Activated CD8-positive, alpha-beta memory T cell treated with anti-CD3 and anti-CD28 coated beads, Interleukin-2, amount 50 U/mL, for 1 hour (primary cell): ENCODE results near the gene ERC1.

ENCODE experiments used
- DNase-seq: peaks from one replicate; pipeline ENCODE4 v3.0.0-alpha.2; 2020; ENCODE audit errors: extremely low read depth

The ERC1 gene

GRCh38 chr12:1509413-1510052 lies 518.5 kb downstream of the ERC1 start:
- DNase-seq: no peak

GRCh38 chr12:1510056-1510812 lies 519.2 kb downstream of the ERC1 start:
- no peak for DNase-seq

- no peak for DNase-seq
Measured at GRCh38 chr12:1515010-1515409, 524.0 kb downstream of the ERC1 start.

GRCh38 chr12:1515428-1515827 lies 524.4 kb downstream of the ERC1 start:
- no peak for DNase-seq

GRCh38 chr12:1517007-1517406 lies 526.0 kb downstream of the ERC1 start:
- DNase-seq: no peak

GRCh38 chr12:1517734-1518525 lies 526.9 kb downstream of the ERC1 start:
- no peak for DNase-seq

- no peak for DNase-seq
Measured at GRCh38 chr12:1518591-1519516, 527.8 kb downstream of the ERC1 start.

GRCh38 chr12:1519642-1520041 lies 528.6 kb downstream of the ERC1 start:
- no peak for DNase-seq

- DNase-seq: no peak
Measured at GRCh38 chr12:1523046-1523445, 532.0 kb downstream of the ERC1 start.

GRCh38 chr12:1523558-1524050 lies 532.6 kb downstream of the ERC1 start:
- DNase-seq: no peak

GRCh38 chr12:1525858-1526257 lies 534.8 kb downstream of the ERC1 start:
- no peak for DNase-seq

GRCh38 chr12:1527789-1528188 lies 536.8 kb downstream of the ERC1 start:
- no peak for DNase-seq

GRCh38 chr12:1528791-1529190 lies 537.8 kb downstream of the ERC1 start:
- no peak for DNase-seq

GRCh38 chr12:1529228-1529861 lies 538.3 kb downstream of the ERC1 start:
- DNase-seq: no peak

GRCh38 chr12:1529862-1530591 lies 539.0 kb downstream of the ERC1 start:
- no peak for DNase-seq

- no peak for DNase-seq
Measured at GRCh38 chr12:1530592-1531152, 539.6 kb downstream of the ERC1 start.

GRCh38 chr12:1531153-1531653 lies 540.2 kb downstream of the ERC1 start:
- no peak for DNase-seq

GRCh38 chr12:1531654-1532374 lies 540.8 kb downstream of the ERC1 start:
- DNase-seq: no peak
